ENCODE measurements around the gene ANAPC7.
"Not testable (repeated sequence)": the region's sequence is repeated elsewhere in the genome, so short reads cannot be mapped to it uniquely, and the experiment has no call there.

The ANAPC7 gene

GRCh38 chr12:110345963-110346362, 57.5 kb downstream of the ANAPC7 start:
- DNase-seq = no peak

GRCh38 chr12:110345176-110345661, 58.3 kb downstream of the ANAPC7 start:
- DNase-seq = peak; percentile 90 to 96 (median 91)

GRCh38 chr12:110344657-110345056, 58.9 kb downstream of the ANAPC7 start:
- no peak for DNase-seq

GRCh38 chr12:110343736-110344555, 59.6 kb downstream of the ANAPC7 start:
- DNase-seq = peak in 1 of 3 donors; percentile 31

- no peak for DNase-seq
Observed at GRCh38 chr12:110343114-110343513, 60.4 kb downstream of the ANAPC7 start.

GRCh38 chr12:110342157-110342556, 61.4 kb downstream of the ANAPC7 start:
- no peak for DNase-seq

- no peak for DNase-seq
Observed at GRCh38 chr12:110340706-110341105, 62.8 kb downstream of the ANAPC7 start.

- not testable (repeated sequence) for DNase-seq
Observed at GRCh38 chr12:110340261-110340660, 63.2 kb downstream of the ANAPC7 start.

GRCh38 chr12:110339184-110339952, 64.1 kb downstream of the ANAPC7 start:
- DNase-seq = no peak

GRCh38 chr12:110338754-110339153, 64.8 kb downstream of the ANAPC7 start:
- no peak for DNase-seq

- DNase-seq = no peak
Observed at GRCh38 chr12:110337912-110338710, 65.4 kb downstream of the ANAPC7 start.

- no peak for DNase-seq
Observed at GRCh38 chr12:110335481-110336045, 67.9 kb downstream of the ANAPC7 start.

- DNase-seq = no peak
Observed at GRCh38 chr12:110333201-110333600, 70.3 kb downstream of the ANAPC7 start.

GRCh38 chr12:110330544-110330943, 73.0 kb downstream of the ANAPC7 start:
- peak in 1 of 3 donors; percentile 24 for DNase-seq

GRCh38 chr12:110330124-110330523, 73.4 kb downstream of the ANAPC7 start:
- no peak for DNase-seq

GRCh38 chr12:110329710-110330109, 73.8 kb downstream of the ANAPC7 start:
- DNase-seq = no peak
